GM23248 (cell line): ENCODE results near the gene FBXW4. TPM values are rescaled to one million over a fixed set of nuclear protein-coding genes. Genes with fewer than 3 reads are reported as not detected.

ENCODE experiments used
- DNase-seq: peaks from one replicate; pipeline ENCODE4 v3.0.0-alpha.2; 2015
- H2AFZ ChIP-seq: fragments of 200-600 bp; sonication (generic); 2 replicates; pipeline ENCODE4 v1.6.1; 2016; ENCODE audit warnings: antibody characterized with exemption
- H3F3A ChIP-seq: fragments of 200-600 bp; sonication (generic); 2 replicates; pipeline ENCODE4 v1.6.1; 2016; ENCODE audit warnings: mild to moderate bottlenecking, antibody characterized with exemption, mixed run types; ENCODE audit not compliant: insufficient read depth
- H3K27ac ChIP-seq: fragments of 200-600 bp; sonication (generic); 2 replicates; pipeline ENCODE4 v1.5.1; 2016; ENCODE audit warnings: mild to moderate bottlenecking
- H3K27me3 ChIP-seq: fragments of 200-600 bp; sonication (generic); replicated peaks from 2 replicates; pipeline ENCODE4 v1.6.1; 2016; ENCODE audit warnings: mild to moderate bottlenecking; ENCODE audit not compliant: insufficient read depth
- H3K36me3 ChIP-seq: fragments of 200-600 bp; sonication (generic); 2 replicates; pipeline ENCODE4 v1.6.1; 2016; ENCODE audit warnings: low read depth, mild to moderate bottlenecking
- H3K4me1 ChIP-seq: fragments of 200-600 bp; sonication (generic); 2 replicates; pipeline ENCODE4 v1.6.1; 2016; ENCODE audit warnings: mild to moderate bottlenecking; ENCODE audit not compliant: insufficient read depth
- H3K4me2 ChIP-seq: fragments of 200-600 bp; sonication (generic); one replicate; pipeline ENCODE4 v1.6.1; 2016; ENCODE audit warnings: mild to moderate bottlenecking; ENCODE audit not compliant: unreplicated experiment
- H3K4me3 ChIP-seq: fragments of 200-600 bp; sonication (generic); 2 replicates; pipeline ENCODE4 v1.5.1; 2016; ENCODE audit warnings: mild to moderate bottlenecking
- H3K79me2 ChIP-seq: fragments of 200-600 bp; sonication (generic); 2 replicates; pipeline ENCODE4 v1.6.1; 2016; ENCODE audit warnings: mild to moderate bottlenecking; ENCODE audit not compliant: insufficient read depth
- H3K9ac ChIP-seq: fragments of 200-600 bp; sonication (generic); 2 replicates; pipeline ENCODE4 v1.6.1; 2016; ENCODE audit warnings: mild to moderate bottlenecking
- H3K9me2 ChIP-seq: fragments of 200-600 bp; sonication (generic); 2 replicates; pipeline ENCODE4 v1.6.1; 2016; ENCODE audit warnings: mixed run types, mild to moderate bottlenecking, moderate library complexity; ENCODE audit not compliant: insufficient read depth
- H3K9me3 ChIP-seq: fragments of 200-600 bp; sonication (generic); one replicate; pipeline ENCODE4 v1.6.1; 2017; ENCODE audit warnings: low read depth
- H4K20me1 ChIP-seq: fragments of 200-600 bp; sonication (generic); 2 replicates; pipeline ENCODE4 v1.6.0; 2016; ENCODE audit not compliant: insufficient read depth
- EZH2 ChIP-seq: fragments of 200-600 bp; sonication (generic); IDR thresholded peaks from 2 replicates; pipeline ENCODE4 v1.6.1; 2018; ENCODE audit warnings: antibody characterized with exemption, mild to moderate bottlenecking; ENCODE audit not compliant: insufficient read depth, poor library complexity, severe bottlenecking
- EZH2phosphoT487 ChIP-seq: fragments of 200-600 bp; sonication (generic); IDR thresholded peaks from 2 replicates; pipeline ENCODE4 v1.6.1; 2018; ENCODE audit warnings: antibody characterized with exemption, moderate library complexity, mild to moderate bottlenecking, low read depth; ENCODE audit not compliant: insufficient read depth
- WGBS, 2 experiments: methylation state at CpG; one replicate each; pipeline ENCODE4 v1.1.6; 2015 to 2017; ENCODE audit warnings: low lambda C conversion rate in 2 of 2, low coverage in 1 of 2; ENCODE audit errors: missing lambda C conversion rate in 2 of 2; 5-methylcytosine and 5-hydroxymethylcytosine counted together
- in situ Hi-C: fragments of 300-500 bp; cut with MboI; formaldehyde crosslinking; loops from 2 replicates; pipeline ENCODE4 v1.15.0; 2020
- polyA plus RNA-seq: library from polyadenylated mRNA; unstranded; fragments of >200 nt; fragmentation: Nextera tagmentation; extraction: Ambion mirVana; gene quantifications from 2 replicates; pipeline ENCODE4 v1.2.1, GENCODE V29; 2016
- total RNA-seq: library from RNA; depleted of rRNA; stranded (reverse); fragments of >200 nt; shearing (Covaris generic); gene quantifications from 2 replicates; pipeline ENCODE4 v1.2.3, GENCODE V29; 2014

The FBXW4 gene
- total and polyA plus RNA-seq, 2 experiments from 2014 or later = 4.6 to 18.7 TPM

DNA sequence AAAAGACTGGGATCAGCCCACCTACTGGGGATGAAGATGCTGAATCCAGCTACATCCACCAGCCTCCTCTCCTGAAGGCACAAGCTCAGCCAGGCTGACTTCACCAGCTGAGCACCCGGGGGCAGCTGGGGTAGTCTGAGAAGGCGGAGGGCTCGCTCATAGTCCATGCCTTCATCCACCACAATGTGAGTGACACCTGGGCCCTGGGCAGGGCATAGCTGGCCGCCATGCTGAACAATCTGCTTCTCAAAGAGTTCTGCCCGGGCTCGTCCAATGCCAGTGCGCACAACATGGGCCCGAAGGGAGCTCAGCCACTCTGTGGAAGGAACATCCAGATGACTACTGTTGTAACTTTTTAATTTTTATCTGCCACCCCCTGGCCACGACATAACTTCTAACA, 109.1 kb downstream of the FBXW4 start:
- WGBS, 2 experiments = 91 to 93% methylated on average over 9 of the region's 9 CpGs
- in situ Hi-C loops = no loop called here

DNA sequence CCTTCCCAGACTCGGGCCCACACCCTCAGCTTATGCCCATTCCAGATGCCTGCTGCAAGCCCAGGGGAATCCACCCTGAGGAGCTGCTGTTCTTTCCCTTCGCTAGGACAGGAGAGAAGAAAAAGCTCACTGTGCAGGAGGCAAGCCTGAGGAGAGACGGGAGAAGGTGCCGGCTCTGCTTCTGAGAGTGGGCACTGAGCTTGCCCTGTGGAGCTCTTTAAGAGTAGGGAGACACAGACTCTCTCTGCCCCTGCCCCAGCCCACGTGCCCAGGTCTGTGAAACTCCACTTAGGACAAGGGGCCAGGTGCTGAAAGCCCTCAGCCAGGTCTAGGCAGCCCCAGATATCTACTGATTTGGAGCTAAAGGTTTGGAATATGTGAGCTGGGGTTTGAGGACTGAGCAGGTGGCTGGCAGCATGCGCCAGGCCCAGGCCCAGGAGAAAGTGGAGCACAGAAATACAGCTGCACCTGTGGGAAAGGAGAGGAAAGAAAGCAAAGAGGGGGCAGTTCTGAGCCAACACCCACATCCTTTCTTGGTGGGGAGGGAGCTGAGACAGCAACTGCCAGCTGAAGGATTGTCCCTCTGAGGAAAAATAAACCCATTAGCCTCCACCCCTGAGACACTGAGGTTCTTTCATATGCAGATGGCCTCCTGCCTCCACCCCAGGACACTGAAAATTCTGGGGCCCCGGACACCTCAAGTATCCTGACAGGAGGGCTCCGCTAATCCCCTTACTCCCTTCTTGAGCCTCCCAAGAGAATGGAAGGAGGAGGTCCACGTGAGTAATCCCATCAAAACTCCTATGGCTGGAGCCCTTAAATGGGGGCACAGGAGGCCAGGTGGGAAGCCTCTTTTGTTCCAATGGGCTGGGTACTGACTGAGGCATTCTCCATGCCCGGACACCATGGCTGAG, 114.2 kb downstream of the FBXW4 start:
- TF ChIP-seq EZH2phosphoT487 (no peak), EZH2 (no peak)
- no peaks in the 10 kb centered on the region for H3K4me1 ChIP-seq
- no peaks in the 10 kb centered on the region for H4K20me1 ChIP-seq
- H3K36me3 ChIP-seq = no peaks in the 10 kb centered on the region
- H3K27me3 ChIP-seq = no peaks in the 10 kb centered on the region
- H2AFZ ChIP-seq = no peak overlapping the region
- no peak overlapping the region for H3K9ac ChIP-seq
- DNase-seq = no peak
- in situ Hi-C loops = no loop called here
- whole genome bisulfite sequencing, 2 experiments = 81 to 86% methylated on average over 10 of the region's 10 CpGs
- H3K79me2 ChIP-seq = no peaks in the 10 kb centered on the region
- H3K27ac ChIP-seq = no peak overlapping the region
- no peak overlapping the region for H3K4me2 ChIP-seq
- H3K9me2 ChIP-seq = no peaks in the 10 kb centered on the region
- H3K9me3 ChIP-seq = no peaks in the 10 kb centered on the region
- no peak overlapping the region for H3K4me3 ChIP-seq
- no peaks in the 10 kb centered on the region for H3F3A ChIP-seq

More for the DNA sequence above, 109.1 kb downstream of the FBXW4 start:
- Histone ChIP-seq H3K79me2 (peaks cover 44% of the 10 kb centered on the region), H3K4me3 (no peak overlapping the region), H2AFZ (no peak overlapping the region), H3K36me3 (no peaks in the 10 kb centered on the region), H3K27me3 (no peaks in the 10 kb centered on the region), H3K9me2 (no peaks in the 10 kb centered on the region), H3K9ac (no peak overlapping the region), H4K20me1 (no peaks in the 10 kb centered on the region), H3K9me3 (no peaks in the 10 kb centered on the region), H3K27ac (no peak overlapping the region), H3K4me2 (no peak overlapping the region), H3K4me1 (peaks cover 13% of the 10 kb centered on the region; the same call in 1 of the 2 replicates), H3F3A (0 out of 2 replicates have a peak, but pooled peaks cover 3% of the 10 kb centered on the region)
- DNase-seq = no peak
- TF ChIP-seq EZH2 = no peak
- TF ChIP-seq EZH2phosphoT487 = no peak

DNA sequence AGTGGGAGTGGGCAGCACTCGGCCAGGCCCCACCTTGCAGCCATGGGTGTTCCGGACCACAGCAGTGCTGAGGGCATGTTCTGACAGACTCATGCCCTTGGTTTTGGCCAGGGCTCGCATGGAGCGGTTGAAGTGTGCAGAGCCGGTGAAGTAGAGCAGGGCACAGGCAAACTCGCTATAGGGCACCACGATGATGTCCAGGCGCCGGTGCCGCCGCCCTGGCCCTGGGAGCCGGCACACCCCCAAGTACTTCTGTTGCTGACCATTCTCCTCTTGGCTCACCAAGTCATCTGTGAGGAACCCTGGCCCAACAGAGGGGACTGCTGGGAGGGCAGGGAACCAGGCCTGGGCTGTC, 115.5 kb downstream of the FBXW4 start:
- H3K4me2 ChIP-seq = no peak overlapping the region
- TF ChIP-seq EZH2phosphoT487 = no peak
- no peak for TF ChIP-seq EZH2
- H4K20me1 ChIP-seq = no peaks in the 10 kb centered on the region
- H3K9ac ChIP-seq = no peak overlapping the region
- no peaks in the 10 kb centered on the region for H3K9me3 ChIP-seq
- no peaks in the 10 kb centered on the region for H3K9me2 ChIP-seq
- 93 to 94% methylated on average over 12 of the region's 12 CpGs for WGBS, 2 experiments
- H3K27me3 ChIP-seq = no peaks in the 10 kb centered on the region
- no peak overlapping the region for H2AFZ ChIP-seq
- no peaks in the 10 kb centered on the region for H3K36me3 ChIP-seq
- no peak overlapping the region for H3K4me3 ChIP-seq
- no peaks in the 10 kb centered on the region for H3K4me1 ChIP-seq
- H3K79me2 ChIP-seq = no peaks in the 10 kb centered on the region
- no peak for DNase-seq
- no peak overlapping the region for H3K27ac ChIP-seq
- H3F3A ChIP-seq = no peaks in the 10 kb centered on the region
- in situ Hi-C loops = no loop called here

DNA sequence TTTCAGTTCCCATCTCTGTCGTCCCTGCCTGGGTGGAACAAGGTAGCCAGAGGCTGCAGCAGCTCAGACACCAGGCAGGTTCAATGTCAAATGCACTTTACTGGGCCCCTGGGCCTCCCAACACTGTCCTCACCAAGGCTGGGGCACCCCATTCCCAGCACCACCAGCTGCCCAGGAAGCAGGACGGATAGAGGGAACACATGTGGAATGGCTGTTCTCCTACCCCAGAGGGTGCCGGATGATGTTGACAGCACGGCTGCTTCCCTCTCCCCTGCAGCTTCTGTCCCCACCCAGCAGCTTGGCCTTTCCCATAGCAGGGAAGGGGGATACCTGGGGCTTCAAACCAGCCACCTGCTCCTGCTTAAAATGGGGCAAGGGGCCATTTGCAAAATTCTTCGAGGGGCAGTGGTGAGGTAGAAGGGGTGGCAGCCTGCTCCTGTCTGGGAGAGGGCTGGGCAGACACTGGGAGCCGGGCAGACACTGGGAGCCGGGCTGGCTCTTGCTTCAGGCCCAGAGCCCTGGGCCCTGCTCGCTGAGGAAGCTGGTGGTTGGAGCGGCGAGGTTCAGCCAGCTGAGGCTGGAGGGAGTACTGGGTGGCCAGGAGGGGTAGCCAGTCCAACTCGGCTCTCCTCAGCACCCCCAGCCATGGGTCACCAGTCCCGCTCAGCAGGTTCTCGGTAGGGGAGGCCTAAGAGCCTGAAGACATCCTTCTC, 116.0 kb downstream of the FBXW4 start:
- no peaks in the 10 kb centered on the region for H3K9me3 ChIP-seq
- no peaks in the 10 kb centered on the region for H3K36me3 ChIP-seq
- H3K9ac ChIP-seq = no peak overlapping the region
- no peak overlapping the region for H3K27ac ChIP-seq
- no peaks in the 10 kb centered on the region for H3K4me1 ChIP-seq
- H3F3A ChIP-seq = no peaks in the 10 kb centered on the region
- no peak overlapping the region for H2AFZ ChIP-seq
- H3K4me2 ChIP-seq = no peak overlapping the region
- no peaks in the 10 kb centered on the region for H3K9me2 ChIP-seq
- no peaks in the 10 kb centered on the region for H3K79me2 ChIP-seq
- in situ Hi-C loops = no loop called here
- WGBS, 2 experiments = 86% methylated on average over 13 of the region's 13 CpGs
- TF ChIP-seq EZH2phosphoT487 (no peak), EZH2 (no peak)
- no peak overlapping the region for H3K4me3 ChIP-seq
- H3K27me3 ChIP-seq = no peaks in the 10 kb centered on the region
- no peak for DNase-seq
- no peaks in the 10 kb centered on the region for H4K20me1 ChIP-seq
